Stimulated activated CD8-positive, alpha-beta memory T cell treated with anti-CD3 and anti-CD28 coated beads, Interleukin-7, amount 100 ng/mL, for 48 hours (primary cell): ENCODE measurements around the gene RIPOR3.
"Not testable (repeated sequence)": the region's sequence is repeated elsewhere in the genome, so short reads cannot be mapped to it uniquely, and the experiment has no call there.

ENCODE experiments used
- DNase-seq, 2 donors: peaks; one replicate each; pipeline ENCODE4 v3.0.0-alpha.2; 2020; ENCODE audit warnings: low read depth in 1 of 2; ENCODE audit errors: extremely low read depth in 1 of 2

Gene RIPOR3

GRCh38 chr20:50635676-50636600 is 55.4 kb downstream of the RIPOR3 start:
- DNase-seq, result peak; percentile 25 to 36

- no peak for DNase-seq
These were observed 56.3 kb downstream of the RIPOR3 start for GRCh38 chr20:50635014-50635557.

- no peak for DNase-seq
These were observed 57.2 kb downstream of the RIPOR3 start for GRCh38 chr20:50634191-50634590.

GRCh38 chr20:50633361-50633760 is 58.0 kb downstream of the RIPOR3 start:
- DNase-seq, result no peak

- DNase-seq, result no peak
These were observed 58.6 kb downstream of the RIPOR3 start for GRCh38 chr20:50632701-50633100.

GRCh38 chr20:50632236-50632635 is 59.1 kb downstream of the RIPOR3 start:
- DNase-seq, result no peak

- DNase-seq, result no peak
These were observed 60.6 kb downstream of the RIPOR3 start for GRCh38 chr20:50630578-50631263.

GRCh38 chr20:50629670-50630045 is 61.7 kb downstream of the RIPOR3 start:
- DNase-seq, result no peak

- no peak for DNase-seq
These were observed 62.3 kb downstream of the RIPOR3 start for GRCh38 chr20:50628853-50629669.

GRCh38 chr20:50628332-50628731 is 63.0 kb downstream of the RIPOR3 start:
- DNase-seq, result no peak

GRCh38 chr20:50627747-50628146 is 63.6 kb downstream of the RIPOR3 start:
- no peak for DNase-seq

- DNase-seq, result peak in 1 of 2 donors; percentile 4
These were observed 65.2 kb downstream of the RIPOR3 start for GRCh38 chr20:50625986-50626677.

- no peak for DNase-seq
These were observed 66.9 kb downstream of the RIPOR3 start for GRCh38 chr20:50624351-50625016.

GRCh38 chr20:50621068-50621665 is 70.2 kb downstream of the RIPOR3 start:
- no peak for DNase-seq

GRCh38 chr20:50620459-50620858 is 70.9 kb downstream of the RIPOR3 start:
- DNase-seq, result not testable (repeated sequence)

GRCh38 chr20:50618537-50618936 is 72.8 kb downstream of the RIPOR3 start:
- no peak for DNase-seq

GRCh38 chr20:50617022-50617421 is 74.3 kb downstream of the RIPOR3 start:
- no peak for DNase-seq

- DNase-seq, result no peak
These were observed 75.9 kb downstream of the RIPOR3 start for GRCh38 chr20:50615407-50615806.

GRCh38 chr20:50613438-50614169 is 77.7 kb downstream of the RIPOR3 start:
- DNase-seq, result no peak
